ENCODE results near the gene SRCIN1.

Gene SRCIN1

GRCh38 chr17:38605411-38605840 is 326 bp downstream of the SRCIN1 start:
- H3F3A ChIP-seq (ENCODE audit: control insufficient read depth, insufficient read depth): peaks cover 5% of the 10 kb centered on the region; the same call in 1 of the 2 replicates
- H3K9me3 ChIP-seq (ENCODE audit: control insufficient read depth, insufficient read depth, low read length): no peaks in the 10 kb centered on the region
- peak overlapping the region; percentile 73 for H3K4me2 ChIP-seq (ENCODE audit: low read length)
- H3K79me2 ChIP-seq (ENCODE audit: control insufficient read depth, low read length): no peaks in the 10 kb centered on the region
- no peak for TF ChIP-seq EZH2phosphoT487 (IDR thresholded peaks at IDR 0.05; ENCODE audit: borderline replicate concordance, low read length)
- TF ChIP-seq, protein P1, sequence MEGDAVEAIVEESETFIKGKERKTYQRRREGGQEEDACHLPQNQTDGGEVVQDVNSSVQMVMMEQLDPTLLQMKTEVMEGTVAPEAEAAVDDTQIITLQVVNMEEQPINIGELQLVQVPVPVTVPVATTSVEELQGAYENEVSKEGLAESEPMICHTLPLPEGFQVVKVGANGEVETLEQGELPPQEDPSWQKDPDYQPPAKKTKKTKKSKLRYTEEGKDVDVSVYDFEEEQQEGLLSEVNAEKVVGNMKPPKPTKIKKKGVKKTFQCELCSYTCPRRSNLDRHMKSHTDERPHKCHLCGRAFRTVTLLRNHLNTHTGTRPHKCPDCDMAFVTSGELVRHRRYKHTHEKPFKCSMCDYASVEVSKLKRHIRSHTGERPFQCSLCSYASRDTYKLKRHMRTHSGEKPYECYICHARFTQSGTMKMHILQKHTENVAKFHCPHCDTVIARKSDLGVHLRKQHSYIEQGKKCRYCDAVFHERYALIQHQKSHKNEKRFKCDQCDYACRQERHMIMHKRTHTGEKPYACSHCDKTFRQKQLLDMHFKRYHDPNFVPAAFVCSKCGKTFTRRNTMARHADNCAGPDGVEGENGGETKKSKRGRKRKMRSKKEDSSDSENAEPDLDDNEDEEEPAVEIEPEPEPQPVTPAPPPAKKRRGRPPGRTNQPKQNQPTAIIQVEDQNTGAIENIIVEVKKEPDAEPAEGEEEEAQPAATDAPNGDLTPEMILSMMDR (IDR thresholded peaks at IDR 0.05; ENCODE audit: low read depth, low read length, poor library complexity, severe bottlenecking): no peak
- H3K36me3 ChIP-seq (ENCODE audit: control insufficient read depth, low read length): no peaks in the 10 kb centered on the region
- H3K4me1 ChIP-seq (ENCODE audit: control insufficient read depth, low read length): peaks cover 46% of the 10 kb centered on the region
- H3K27ac ChIP-seq (ENCODE audit: low read depth, low read length): no peak overlapping the region
- no peaks in the 10 kb centered on the region for H4K20me1 ChIP-seq (ENCODE audit: control insufficient read depth, insufficient read depth, low read depth, low read length)
- peaks cover 47% of the 10 kb centered on the region for H3K27me3 ChIP-seq (ENCODE audit: control insufficient read depth, low read length)
- peak overlapping the region; percentile 77 for H3K4me3 ChIP-seq (ENCODE audit: low read length)
- no peaks in the 10 kb centered on the region for H3K9me2 ChIP-seq (replicated peaks; ENCODE audit: control insufficient read depth, low read length)

- Histone ChIP-seq H3K4me2 (ENCODE audit: low read length) (peak overlapping the region; percentile 73), H3K4me1 (ENCODE audit: control insufficient read depth, low read length) (peaks cover 46% of the 10 kb centered on the region), H3K4me3 (ENCODE audit: low read length) (peak overlapping the region; percentile 77)
Measured at GRCh38 chr17:38604479-38605403, 1.0 kb downstream of the SRCIN1 start.

DNA sequence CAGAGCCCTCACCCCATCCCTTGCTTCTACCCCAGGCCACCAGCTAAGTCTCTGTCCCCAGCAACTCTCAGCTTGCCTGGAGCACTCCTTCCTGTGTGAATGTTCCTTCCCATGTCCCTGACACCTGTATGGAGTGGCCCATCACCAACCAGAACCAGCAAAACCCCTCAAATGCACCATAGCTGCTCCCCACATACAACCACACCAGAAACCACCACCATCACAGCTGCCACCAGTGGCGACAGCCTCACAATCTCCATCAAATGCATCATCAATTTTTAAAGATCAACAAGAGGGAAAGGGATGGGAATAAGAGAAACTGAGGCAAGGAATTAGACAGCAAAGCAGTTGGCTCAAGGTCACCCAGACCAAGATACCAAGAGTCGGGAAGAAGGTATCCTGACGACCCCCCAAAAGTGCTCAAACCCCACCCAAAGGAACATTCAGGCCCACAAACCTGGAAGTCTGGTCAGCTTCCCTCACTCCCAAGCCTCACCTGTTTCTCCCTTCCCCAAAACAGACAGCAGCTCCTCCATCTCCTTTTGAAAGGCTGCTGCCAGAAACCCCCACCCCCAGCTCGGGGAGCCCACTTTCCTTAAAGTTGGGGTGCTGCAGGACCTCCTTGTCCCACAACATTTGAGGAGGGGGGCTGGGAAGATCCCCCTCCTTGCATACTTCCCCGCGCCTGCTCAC is 1.8 kb downstream of the SRCIN1 start:
- Histone ChIP-seq H3K27ac (ENCODE audit: low read depth, low read length) (no peak overlapping the region), H3F3A (ENCODE audit: control insufficient read depth, insufficient read depth) (peaks cover 5% of the 10 kb centered on the region; the same call in 1 of the 2 replicates), H3K9me3 (ENCODE audit: control insufficient read depth, insufficient read depth, low read length) (no peaks in the 10 kb centered on the region), H3K36me3 (ENCODE audit: control insufficient read depth, low read length) (no peaks in the 10 kb centered on the region), H4K20me1 (ENCODE audit: control insufficient read depth, insufficient read depth, low read depth, low read length) (no peaks in the 10 kb centered on the region), H3K4me3 (ENCODE audit: low read length) (no peak overlapping the region), H3K9me2 (replicated peaks; ENCODE audit: control insufficient read depth, low read length) (no peaks in the 10 kb centered on the region), H3K79me2 (ENCODE audit: control insufficient read depth, low read length) (no peaks in the 10 kb centered on the region), H3K4me2 (ENCODE audit: low read length) (no peak overlapping the region), H3K27me3 (ENCODE audit: control insufficient read depth, low read length) (peaks cover 40% of the 10 kb centered on the region), H3K4me1 (ENCODE audit: control insufficient read depth, low read length) (peaks cover 44% of the 10 kb centered on the region)
- no peak for TF ChIP-seq EZH2phosphoT487 (IDR thresholded peaks at IDR 0.05; ENCODE audit: borderline replicate concordance, low read length)
- TF ChIP-seq, protein P1 (IDR thresholded peaks at IDR 0.05; ENCODE audit: low read depth, low read length, poor library complexity, severe bottlenecking): no peak

More at GRCh38 chr17:38604479-38605403, 1.0 kb downstream of the SRCIN1 start:
- Histone ChIP-seq H3K79me2 (ENCODE audit: control insufficient read depth, low read length) (no peaks in the 10 kb centered on the region), H3K27me3 (ENCODE audit: control insufficient read depth, low read length) (peaks cover 47% of the 10 kb centered on the region), H3K36me3 (ENCODE audit: control insufficient read depth, low read length) (no peaks in the 10 kb centered on the region), H3K27ac (ENCODE audit: low read depth, low read length) (no peak overlapping the region), H3K9me2 (replicated peaks; ENCODE audit: control insufficient read depth, low read length) (no peaks in the 10 kb centered on the region), H4K20me1 (ENCODE audit: control insufficient read depth, insufficient read depth, low read depth, low read length) (no peaks in the 10 kb centered on the region), H3K9me3 (ENCODE audit: control insufficient read depth, insufficient read depth, low read length) (no peaks in the 10 kb centered on the region), H3F3A (ENCODE audit: control insufficient read depth, insufficient read depth) (peaks cover 5% of the 10 kb centered on the region; the same call in 1 of the 2 replicates)
- TF ChIP-seq EZH2phosphoT487 (IDR thresholded peaks at IDR 0.05; ENCODE audit: borderline replicate concordance, low read length): no peak
- TF ChIP-seq, protein P1 (IDR thresholded peaks at IDR 0.05; ENCODE audit: low read depth, low read length, poor library complexity, severe bottlenecking): peak; percentile 67

All from DOHH2 (cell line).